Neural cell (in vitro differentiated cells): ENCODE measurements around the gene THAP7.

Experiments
- POLR2AphosphoS5 ChIP-seq: IDR thresholded peaks from 2 replicates; pipeline ENCODE4 v1.6.1; 2012
- RAD21 ChIP-seq: fragments of 450-650 bp; conservative IDR thresholded peaks from 2 replicates; pipeline ENCODE4 v1.6.1; 2014; ENCODE audit warnings: antibody characterized with exemption, mild to moderate bottlenecking, moderate library complexity

GRCh38 chr22:20986365-20986764 lies 15.6 kb downstream of the THAP7 start:
- TF ChIP-seq RAD21 (no peak), POLR2AphosphoS5 (no peak)
